ENCODE measurements around the gene LYPD5. TPM values are rescaled to one million over a fixed set of nuclear protein-coding genes. Genes with fewer than 3 reads are reported as not detected.
A peak's percentile ranks its signal among the peaks of the same experiment; 100 is the strongest.

LYPD5 gene
- polyA plus RNA-seq, 3 donors, result 0.19 to 0.39 (median 0.24) TPM

GRCh38 chr19:43784241-43784980, 17.8 kb downstream of the LYPD5 start:
- TF ChIP-seq CTCF (IDR thresholded peaks at IDR 0.05), result no peak
- peak overlapping the region; percentile 14 to 83 for H3K27ac ChIP-seq (ENCODE audit: low read depth in 1 of 2, low read length in 2 of 2)
- Mint-ChIP-seq H3K27ac (peak overlapping the region; percentile 30 to 95 (median 77)), H3K4me3 (peak overlapping the region; percentile 27 to 82), H3K4me1 (peaks cover 51% of the 10 kb centered on the region), H3K27me3 (ENCODE audit: low read depth in 3 of 3) (peaks cover 0 to 3% (median 0%) of the 10 kb centered on the region in 3 donors), H3K36me3 (no peaks in the 10 kb centered on the region), H3K9me3 (peaks cover 0 to 2% (median 0%) of the 10 kb centered on the region in 7 donors)
- H2AFZ ChIP-seq (ENCODE audit: insufficient read depth, low read depth, low read length, poor library complexity, severe bottlenecking), result peak overlapping the region; percentile 76
- H3K36me3 ChIP-seq (replicated peaks in 1 of 2; ENCODE audit: control insufficient read depth in 1 of 2, insufficient read depth in 2 of 2, low read length in 2 of 2), result no peaks in the 10 kb centered on the region
- WGBS (ENCODE audit: insufficient coverage), result 67% methylated on average over 4 of the region's 4 CpGs
- peak overlapping the region; percentile 67 for H3K4me2 ChIP-seq (replicated peaks; ENCODE audit: extremely low read depth, low read length, poor library complexity, severe bottlenecking)
- peaks cover 29% of the 10 kb centered on the region for H3K79me2 ChIP-seq (ENCODE audit: insufficient read depth, low read length)
- peak overlapping the region; percentile 54 for H3K9ac ChIP-seq (ENCODE audit: insufficient read depth, low read length, poor library complexity, severe bottlenecking)
- DNase-seq, result peak; percentile 79 to 91 (median 82)
- intact Hi-C loops (cut with micrococcal nuclease), result loop anchor here (2.0 to 10.0 kb wide), 4 partner anchors 16 to 120 kb away; no protein-coding TSS in a partner anchor
- H4K20me1 ChIP-seq (ENCODE audit: insufficient read depth, low read length), result no peaks in the 10 kb centered on the region
- H3K4me1 ChIP-seq (ENCODE audit: control insufficient read depth in 1 of 2, insufficient read depth in 2 of 2, low read length in 2 of 2), result peaks cover 35 to 52% of the 10 kb centered on the region in 2 donors
- no peaks in the 10 kb centered on the region for H3K9me3 ChIP-seq (replicated peaks in 1 of 2; ENCODE audit: control insufficient read depth in 1 of 2, insufficient read depth in 1 of 2, low read length in 2 of 2)
- no peaks in the 10 kb centered on the region for H3K27me3 ChIP-seq (ENCODE audit: control insufficient read depth in 2 of 2, insufficient read depth in 2 of 2, low read length in 2 of 2)
- peak overlapping the region in 1 of 3 experiments; percentile 55 for H3K4me3 ChIP-seq (replicated peaks in 1 of 3; ENCODE audit: low read depth in 2 of 3, low read length in 3 of 3)

GRCh38 chr19:43783636-43784035, 18.6 kb downstream of the LYPD5 start:
- Histone ChIP-seq H3K36me3 (replicated peaks in 1 of 2; ENCODE audit: control insufficient read depth in 1 of 2, insufficient read depth in 2 of 2, low read length in 2 of 2) (no peaks in the 10 kb centered on the region), H3K27ac (ENCODE audit: low read depth in 1 of 2, low read length in 2 of 2) (peak overlapping the region in 1 of 2 donors; percentile 83), H4K20me1 (ENCODE audit: insufficient read depth, low read length) (no peaks in the 10 kb centered on the region), H3K4me1 (ENCODE audit: control insufficient read depth in 1 of 2, insufficient read depth in 2 of 2, low read length in 2 of 2) (peaks cover 42 to 60% of the 10 kb centered on the region in 2 donors), H3K4me3 (replicated peaks in 1 of 3; ENCODE audit: low read depth in 2 of 3, low read length in 3 of 3) (no peak overlapping the region), H3K4me2 (replicated peaks; ENCODE audit: extremely low read depth, low read length, poor library complexity, severe bottlenecking) (no peak overlapping the region), H3K27me3 (ENCODE audit: control insufficient read depth in 2 of 2, insufficient read depth in 2 of 2, low read length in 2 of 2) (no peaks in the 10 kb centered on the region), H3K79me2 (ENCODE audit: insufficient read depth, low read length) (peaks cover 37% of the 10 kb centered on the region), H2AFZ (ENCODE audit: insufficient read depth, low read depth, low read length, poor library complexity, severe bottlenecking) (no peak overlapping the region), H3K9me3 (replicated peaks in 1 of 2; ENCODE audit: control insufficient read depth in 1 of 2, insufficient read depth in 1 of 2, low read length in 2 of 2) (no peaks in the 10 kb centered on the region), H3K9ac (ENCODE audit: insufficient read depth, low read length, poor library complexity, severe bottlenecking) (no peak overlapping the region)
- peaks cover 59% of the 10 kb centered on the region for H3K4me1 Mint-ChIP-seq
- intact Hi-C loops (cut with micrococcal nuclease), result loop anchor here (2.0 to 10.0 kb wide), 4 partner anchors 15 to 119 kb away; no protein-coding TSS in a partner anchor
- no peaks in the 10 kb centered on the region for H3K36me3 Mint-ChIP-seq
- no peak for TF ChIP-seq CTCF (IDR thresholded peaks at IDR 0.05)
- 93% methylated on average over 8 of the region's 8 CpGs for WGBS (ENCODE audit: insufficient coverage)
- no peak for DNase-seq
- H3K4me3 Mint-ChIP-seq, result no peak overlapping the region
- peaks cover 0 to 3% (median 0%) of the 10 kb centered on the region in 7 donors for H3K9me3 Mint-ChIP-seq
- H3K27me3 Mint-ChIP-seq (ENCODE audit: low read depth in 3 of 3), result no peaks in the 10 kb centered on the region
- H3K27ac Mint-ChIP-seq, result peak overlapping the region in 4 of 7 donors; percentile 30 to 95 (median 68)

All from CD14-positive monocyte (primary cell).